Transverse colon (tissue), 4 donors: Measurements from ENCODE around the gene GHITM.

ENCODE experiments used
- CTCF ChIP-seq, 5 experiments: fragments of 200-600 bp in 3 of 5; fragments of 450-650 bp in 2 of 5; sonication (generic) in 3 of 5; IDR thresholded peaks; 1 replicate in 2 of 5; 2 replicates in 3 of 5; pipeline ENCODE4 v1.5.1; 2016 to 2017; ENCODE audit warnings: antibody characterized with exemption in 5 of 5, inconsistent platforms in 3 of 5, mild to moderate bottlenecking in 2 of 5, moderate library complexity in 1 of 5
- EP300 ChIP-seq: sonication (generic); formaldehyde crosslinking; IDR thresholded peaks from one replicate; pipeline ENCODE4 v1.6.1; 2017; ENCODE audit warnings: antibody characterized with exemption, low read depth
- POLR2A ChIP-seq: fragments of 450-650 bp; IDR thresholded peaks from one replicate; pipeline ENCODE4 v1.6.1; 2016; ENCODE audit warnings: antibody characterized with exemption, mild to moderate bottlenecking, moderate library complexity
- POLR2AphosphoS5 ChIP-seq, 3 donors: sonication (generic); formaldehyde crosslinking; IDR thresholded peaks; one replicate each; pipeline ENCODE4 v1.6.1; 2016; ENCODE audit warnings: antibody characterized with exemption in 3 of 3

GRCh38 chr10:84114088-84114667, 25.1 kb upstream of the GHITM start:
- TF ChIP-seq POLR2AphosphoS5 (IDR thresholded peaks at IDR 0.05) (no peak), CTCF (IDR thresholded peaks at IDR 0.05) (peak in 2 of 5 experiments; percentile 19 to 26), EP300 (no peak), POLR2A (no peak)
